Mucosa of stomach (tissue), 1 donor: ENCODE results near the gene METTL17.
A peak's percentile ranks its signal among the peaks of the same experiment; 100 is the strongest.
"Not testable (repeated sequence)": the region's sequence is repeated elsewhere in the genome, so short reads cannot be mapped to it uniquely, and the experiment has no call there.

Experiments used
- H3K27me3 ChIP-seq: one replicate; pipeline ENCODE4 v1.7.0; 2013; ENCODE audit warnings: mild to moderate bottlenecking, low read length; ENCODE audit not compliant: control insufficient read depth, insufficient read depth
- H3K36me3 ChIP-seq: one replicate; pipeline ENCODE4 v1.7.0; 2013; ENCODE audit warnings: low read length; ENCODE audit not compliant: control insufficient read depth, insufficient read depth
- H3K4me1 ChIP-seq: one replicate; pipeline ENCODE4 v1.7.0; 2013; ENCODE audit warnings: mild to moderate bottlenecking, low read length; ENCODE audit not compliant: control insufficient read depth, insufficient read depth
- H3K4me3 ChIP-seq: one replicate; pipeline ENCODE4 v1.7.0; 2013; ENCODE audit warnings: low read length
- H3K9ac ChIP-seq: one replicate; pipeline ENCODE4 v1.7.0; 2013; ENCODE audit warnings: mild to moderate bottlenecking, low read length, moderate library complexity
- H3K9me3 ChIP-seq: one replicate; pipeline ENCODE4 v1.7.0; 2013; ENCODE audit warnings: mild to moderate bottlenecking, low read length, moderate library complexity; ENCODE audit not compliant: control insufficient read depth
- donor health status: Pancreatic carcinoma.

METTL17 gene

DNA sequence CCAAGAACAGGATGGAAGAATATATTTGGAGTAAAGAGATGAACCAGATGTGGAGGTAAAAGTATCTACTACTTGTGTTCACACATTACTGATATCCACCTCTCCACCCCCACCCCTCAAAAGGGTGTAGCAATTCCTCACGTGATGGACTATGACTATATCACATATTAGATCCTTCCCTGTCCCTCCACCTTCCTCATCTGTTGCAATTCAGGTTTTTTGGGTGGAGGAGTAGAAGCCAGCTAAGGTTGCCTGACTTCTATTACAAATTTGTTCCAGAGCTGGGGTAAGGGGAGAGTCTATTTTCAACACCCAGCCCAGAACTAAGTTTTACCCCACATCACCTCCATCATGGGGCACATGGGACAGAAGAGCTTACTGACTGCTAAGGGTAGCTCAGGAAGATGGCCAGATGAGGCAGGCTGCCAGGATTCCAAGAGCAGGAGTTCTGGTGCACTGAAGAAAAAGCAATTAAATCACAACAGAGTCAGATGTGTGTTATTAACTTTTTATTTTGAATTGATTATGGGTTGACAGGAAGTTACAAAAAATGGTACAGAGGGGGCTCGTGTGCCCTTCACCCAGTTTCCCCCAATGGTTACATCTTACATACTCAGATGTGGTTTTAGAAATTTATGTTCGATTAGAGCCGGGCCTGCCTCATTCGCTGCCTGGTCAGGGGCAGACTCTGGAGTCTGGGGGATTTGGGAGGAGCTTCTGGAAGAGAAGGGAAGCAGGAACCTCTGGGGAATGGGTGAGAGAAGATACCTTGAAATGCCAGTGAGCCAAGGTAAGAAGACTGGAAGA lies 42.7 kb downstream of the METTL17 start:
- Histone ChIP-seq H3K9ac (no peak overlapping the region), H3K9me3 (no peaks in the 10 kb centered on the region), H3K4me3 (no peak overlapping the region), H3K36me3 (no peaks in the 10 kb centered on the region), H3K27me3 (no peaks in the 10 kb centered on the region), H3K4me1 (no peaks in the 10 kb centered on the region)

DNA sequence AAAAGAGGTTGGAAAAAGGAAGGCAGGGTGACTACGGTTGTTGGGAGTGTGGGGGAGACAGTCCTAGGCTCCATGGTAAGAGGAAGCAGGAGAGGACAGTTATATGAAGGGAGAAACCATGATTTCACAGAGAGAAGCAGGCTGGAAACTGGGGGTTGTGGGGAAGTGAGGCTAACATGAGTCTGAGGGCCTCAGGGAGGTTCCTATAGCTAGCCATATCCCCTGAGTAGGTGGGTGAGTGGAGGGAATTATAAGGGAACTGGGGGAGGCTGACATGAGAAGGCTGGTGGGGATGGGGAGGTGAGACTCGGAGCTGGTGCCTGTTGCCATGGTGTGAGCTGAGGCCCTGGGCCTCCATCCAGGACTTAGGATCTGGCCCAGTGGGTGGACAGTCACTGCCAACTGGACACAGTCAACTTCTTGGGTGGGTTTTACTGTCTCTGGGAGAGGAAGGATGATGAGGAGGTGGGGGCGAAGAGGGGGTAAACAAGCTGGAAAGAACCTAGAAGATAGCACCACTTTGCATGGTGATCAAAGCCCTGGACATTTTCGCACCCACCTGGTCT lies 43.4 kb downstream of the METTL17 start:
- Histone ChIP-seq H3K4me3 (no peak overlapping the region), H3K27me3 (no peaks in the 10 kb centered on the region), H3K36me3 (no peaks in the 10 kb centered on the region), H3K9ac (no peak overlapping the region), H3K4me1 (peaks cover under 1% of the 10 kb centered on the region), H3K9me3 (no peaks in the 10 kb centered on the region)

DNA sequence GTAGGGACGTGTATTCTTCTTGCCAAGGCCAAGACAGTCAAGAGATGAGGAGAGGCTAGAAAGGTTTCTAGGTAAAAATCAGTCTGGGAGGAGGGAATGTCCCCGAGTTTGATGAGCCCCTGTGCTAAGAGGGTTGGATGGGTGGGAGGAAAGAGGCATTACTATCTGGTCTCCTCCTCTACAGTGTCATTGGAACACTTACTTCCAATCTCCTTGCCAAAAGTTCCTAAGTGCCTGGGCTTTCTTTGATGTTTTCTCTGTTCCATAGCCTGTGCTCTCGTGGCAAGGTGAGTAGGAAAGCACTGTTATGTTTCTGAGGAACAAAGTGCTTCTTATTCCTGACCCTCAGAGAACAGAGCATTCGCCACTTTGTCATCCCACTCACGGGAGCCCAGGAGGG lies 44.9 kb downstream of the METTL17 start, which contains the start of gene RNASE13:
RNASE13 (minus strand) TSS at position 101 of the 400 bp plus-strand sequence. CDS start 519 bp downstream, outside the sequence.
- Histone ChIP-seq H3K9me3 (no peaks in the 10 kb centered on the region), H3K27me3 (no peaks in the 10 kb centered on the region), H3K36me3 (no peaks in the 10 kb centered on the region), H3K9ac (no peak within 1 kb of the TSS), H3K4me3 (no peak within 1 kb of the TSS), H3K4me1 (peaks cover 15% of the 10 kb centered on the region)

DNA sequence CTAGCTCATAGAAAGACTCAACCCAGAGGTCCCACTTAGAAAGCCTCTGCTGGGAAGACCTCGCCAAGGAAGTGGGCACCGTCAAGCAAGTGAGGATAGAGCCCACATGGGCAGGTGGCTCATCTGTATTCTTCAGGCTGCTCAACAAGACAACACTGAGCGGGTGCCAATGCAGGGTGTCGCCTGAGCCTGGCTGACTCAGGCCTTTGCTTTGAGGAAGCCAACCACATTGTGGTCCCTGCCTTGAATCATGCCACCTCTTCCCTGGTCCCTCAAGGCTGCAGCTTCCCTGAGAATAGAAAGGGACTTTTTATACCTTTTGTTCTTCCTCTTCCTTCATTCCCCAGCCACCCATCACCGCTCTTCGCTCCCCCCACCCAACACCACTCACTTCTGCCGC lies 47.0 kb downstream of the METTL17 start:
- no peaks in the 10 kb centered on the region for H3K27me3 ChIP-seq
- H3K4me3 ChIP-seq, result no peak overlapping the region
- peaks cover 17% of the 10 kb centered on the region for H3K4me1 ChIP-seq
- H3K9me3 ChIP-seq, result no peaks in the 10 kb centered on the region
- no peak overlapping the region for H3K9ac ChIP-seq
- no peaks in the 10 kb centered on the region for H3K36me3 ChIP-seq

DNA sequence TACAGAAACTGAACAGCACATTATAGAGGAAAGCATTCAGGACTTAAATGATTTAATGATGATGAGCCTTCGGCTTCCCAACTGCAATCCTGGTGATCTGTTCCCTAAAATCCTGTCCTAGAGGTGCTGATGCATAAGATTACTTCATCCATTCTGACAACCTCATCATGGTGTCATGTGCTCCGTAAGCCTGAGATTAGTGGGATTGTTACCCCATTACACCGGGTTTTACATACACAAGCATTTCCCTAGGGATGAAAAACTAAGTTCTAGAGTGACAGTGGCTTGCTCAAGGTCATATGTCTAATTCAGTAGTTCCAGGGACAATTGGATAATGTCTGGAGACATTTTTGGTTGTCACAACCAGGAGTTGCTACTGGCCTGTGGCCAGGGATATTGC lies 47.4 kb downstream of the METTL17 start:
- Histone ChIP-seq H3K4me1 (peaks cover 17% of the 10 kb centered on the region), H3K9ac (no peak overlapping the region), H3K9me3 (no peaks in the 10 kb centered on the region), H3K27me3 (no peaks in the 10 kb centered on the region), H3K36me3 (no peaks in the 10 kb centered on the region), H3K4me3 (no peak overlapping the region)

DNA sequence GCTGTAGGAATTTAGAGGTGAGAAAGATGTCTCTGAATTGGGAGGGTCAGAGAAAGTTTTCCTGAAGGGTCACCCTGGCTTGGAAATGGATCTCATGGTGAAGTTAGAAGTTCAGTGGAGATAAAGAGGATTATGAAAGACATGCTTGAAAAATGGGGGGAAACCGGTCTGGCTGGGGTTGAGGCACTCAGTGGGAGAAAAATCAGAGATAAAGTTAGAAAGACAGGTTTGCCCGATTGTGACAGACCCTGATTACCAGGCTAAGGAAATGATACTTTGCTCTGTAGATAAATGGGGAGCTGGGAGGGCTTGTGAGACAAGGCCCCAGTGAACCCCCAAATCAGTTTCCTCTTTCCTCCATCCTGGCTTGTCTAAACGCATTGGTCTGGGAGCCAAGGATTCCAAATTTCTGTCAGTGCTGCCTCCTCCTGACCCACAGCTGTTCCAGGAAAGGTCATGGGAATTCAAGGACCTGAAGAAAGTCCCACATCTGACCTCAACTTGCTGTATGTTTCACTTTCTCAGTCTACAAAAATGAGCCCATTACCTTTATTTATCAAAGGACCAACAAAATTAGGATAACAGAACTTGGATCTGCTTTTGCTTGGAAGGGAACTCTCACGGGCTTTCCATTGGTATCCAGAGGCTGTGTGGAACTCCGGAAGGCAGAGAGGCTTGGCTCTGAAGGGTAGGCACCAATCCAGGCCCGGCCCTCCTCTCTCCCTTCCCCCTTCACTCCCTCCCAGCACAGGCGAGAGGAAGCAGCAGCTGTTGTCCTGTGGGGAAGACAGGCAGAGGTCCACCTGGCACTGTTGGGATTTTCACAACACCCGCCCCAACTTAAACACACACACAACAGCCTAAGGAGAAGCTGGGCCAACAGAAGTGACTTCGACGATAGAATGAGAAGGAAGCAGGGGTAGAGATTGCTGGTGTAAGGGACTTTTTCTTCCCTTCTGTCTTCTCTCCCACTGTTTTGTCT lies 49.0 kb downstream of the METTL17 start:
- Histone ChIP-seq H3K4me3 (no peak overlapping the region), H3K9ac (peak overlapping the region; percentile 40), H3K27me3 (no peaks in the 10 kb centered on the region), H3K4me1 (peaks cover 24% of the 10 kb centered on the region), H3K36me3 (no peaks in the 10 kb centered on the region), H3K9me3 (no peaks in the 10 kb centered on the region)

DNA sequence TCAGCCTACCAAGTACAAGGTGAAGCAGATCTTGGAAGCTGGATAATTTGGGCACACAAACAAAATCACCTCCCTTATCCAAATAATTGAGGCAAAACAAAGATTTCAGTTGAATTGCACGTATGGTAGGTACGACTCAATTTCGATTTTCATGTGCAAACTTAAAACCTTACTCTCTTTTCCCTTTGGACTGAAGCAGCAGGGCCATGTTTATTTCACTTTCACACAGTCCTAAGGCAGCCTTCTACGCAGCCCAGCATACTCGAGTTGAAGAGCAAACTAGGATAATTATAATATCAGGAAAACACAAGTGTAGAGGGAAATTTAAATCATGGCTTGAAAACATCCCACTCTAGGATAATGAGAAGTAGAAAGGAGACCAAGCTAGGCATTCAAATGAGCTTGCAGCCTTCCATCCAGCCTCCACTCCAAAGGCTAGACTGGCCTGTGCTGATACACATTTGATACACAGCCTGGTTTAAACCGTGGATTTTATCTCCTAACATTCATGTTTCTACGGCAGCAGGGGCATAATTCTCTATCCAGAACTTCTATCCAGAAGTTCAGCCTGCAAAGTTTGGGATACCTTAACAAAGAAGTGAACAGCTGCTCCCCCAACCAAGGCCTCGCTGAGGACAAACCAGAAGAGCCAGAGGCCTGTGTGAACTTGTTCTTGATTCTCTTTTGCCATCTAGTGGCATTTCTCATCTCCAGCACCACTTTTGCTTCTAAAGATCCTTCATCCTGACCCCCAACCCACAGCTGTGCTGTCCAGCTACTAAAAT lies 50.0 kb downstream of the METTL17 start:
- H3K9ac ChIP-seq, result peak overlapping the region; percentile 40
- H3K4me3 ChIP-seq, result no peak overlapping the region

DNA sequence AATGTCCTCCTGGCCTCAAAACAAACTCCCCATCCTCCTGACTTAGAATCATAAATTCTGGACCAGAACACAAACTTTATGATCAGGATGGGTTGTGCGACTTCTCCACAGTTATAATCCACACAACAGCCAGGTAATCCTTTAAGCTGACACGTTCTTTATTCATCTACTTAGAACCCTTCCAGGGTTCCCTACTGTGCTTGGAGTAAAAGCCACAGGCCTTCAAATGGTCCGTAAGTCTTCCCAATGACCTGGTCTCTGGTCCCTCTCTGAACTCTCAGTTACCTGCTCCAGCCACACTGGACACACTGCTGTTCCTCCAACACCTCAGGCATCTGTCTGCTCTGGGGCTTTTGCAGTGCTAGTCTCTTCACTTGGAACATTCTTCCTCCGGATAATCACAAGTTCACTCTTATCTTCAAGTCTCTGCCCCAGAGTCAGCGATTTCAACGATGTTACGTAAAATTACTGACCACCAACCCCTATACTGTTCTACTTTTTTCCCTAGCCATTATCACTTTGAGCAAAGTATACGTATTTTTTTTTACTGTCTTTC lies 50.7 kb downstream of the METTL17 start:
- H3K4me1 ChIP-seq, result peaks cover 24% of the 10 kb centered on the region
- no peak overlapping the region for H3K9ac ChIP-seq
- H3K4me3 ChIP-seq, result no peak overlapping the region
- no peaks in the 10 kb centered on the region for H3K36me3 ChIP-seq
- H3K27me3 ChIP-seq, result no peaks in the 10 kb centered on the region
- H3K9me3 ChIP-seq, result no peaks in the 10 kb centered on the region

More for the DNA sequence above, 50.0 kb downstream of the METTL17 start:
- no peaks in the 10 kb centered on the region for H3K9me3 ChIP-seq
- H3K4me1 ChIP-seq, result peaks cover 24% of the 10 kb centered on the region
- H3K36me3 ChIP-seq, result no peaks in the 10 kb centered on the region
- no peaks in the 10 kb centered on the region for H3K27me3 ChIP-seq

DNA sequence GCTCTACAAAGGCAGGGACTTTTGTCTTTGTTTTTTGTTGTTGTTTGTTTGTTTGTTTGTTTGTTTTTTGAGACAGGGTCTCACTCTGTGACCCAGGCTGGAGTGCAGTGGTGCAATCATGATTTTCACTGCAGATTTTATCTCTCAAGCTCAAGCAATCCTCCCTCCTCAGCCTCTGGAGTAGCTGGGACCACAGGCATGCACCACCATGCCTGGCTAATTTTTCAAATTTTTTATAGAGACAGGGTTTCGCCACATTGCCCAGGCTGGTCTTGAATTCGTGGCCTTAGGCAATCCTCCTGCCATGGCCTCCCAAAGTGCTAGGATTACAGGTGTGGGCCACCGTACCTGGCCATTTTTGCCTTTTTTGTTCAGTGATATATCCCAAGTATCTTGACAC lies 51.2 kb downstream of the METTL17 start:
- H3K27me3 ChIP-seq, H3K9ac ChIP-seq, H3K9me3 ChIP-seq, H3K4me3 ChIP-seq, H3K36me3 ChIP-seq: not testable (repeated sequence)
- H3K4me1 ChIP-seq, result peaks cover 24% of the 10 kb centered on the region

DNA sequence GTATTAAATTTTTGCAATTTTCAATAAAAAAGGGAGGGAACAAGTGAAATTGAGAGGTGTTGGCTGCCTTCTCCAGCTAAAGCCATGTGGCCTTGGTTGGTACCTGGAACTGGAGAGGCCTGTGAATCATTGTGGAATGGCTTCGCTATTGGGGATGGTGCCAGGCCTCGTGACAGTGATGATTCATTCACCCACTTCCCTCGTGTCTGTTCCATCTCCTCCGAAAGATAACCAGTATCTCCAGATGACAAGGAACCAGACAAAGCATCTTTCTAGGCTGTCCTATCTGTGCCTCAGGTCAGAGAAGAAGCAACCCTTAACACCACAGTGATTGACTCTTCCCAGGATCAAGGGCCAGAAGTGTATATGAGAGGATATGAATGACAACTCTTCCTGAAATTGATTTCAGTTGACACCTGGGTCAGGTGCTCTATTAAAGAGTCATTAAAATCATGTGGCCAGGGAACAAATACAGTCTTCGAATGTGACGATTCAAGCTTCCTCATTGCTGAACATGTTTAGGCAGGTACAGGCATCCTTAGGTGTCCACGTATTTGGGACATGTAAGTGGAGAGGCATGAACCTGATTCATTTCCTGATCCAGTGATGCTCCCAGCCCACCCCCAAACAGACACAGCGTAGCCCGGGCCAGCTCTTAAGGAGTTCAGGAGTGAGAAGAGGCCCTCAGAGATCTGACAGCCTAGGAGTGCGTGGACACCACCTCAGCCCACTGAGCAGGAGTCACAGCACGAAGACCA lies 52.1 kb downstream of the METTL17 start, which contains the start of gene RNASE7:
RNASE7 (plus strand) TSS at position 687 of the 758 bp plus-strand sequence. CDS start 631 bp downstream, outside the sequence.
- H3K4me3 ChIP-seq, result no peak within 1 kb of the TSS
- H3K9ac ChIP-seq, result no peak within 1 kb of the TSS
- H3K4me1 ChIP-seq, result peaks cover 24% of the 10 kb centered on the region
- no peaks in the 10 kb centered on the region for H3K36me3 ChIP-seq
- no peaks in the 10 kb centered on the region for H3K9me3 ChIP-seq
- H3K27me3 ChIP-seq, result no peaks in the 10 kb centered on the region
